Measurements from ENCODE around the gene NUP133.
A peak's percentile ranks its signal among the peaks of the same experiment; 100 is the strongest.
"Not testable (repeated sequence)": the region's sequence is repeated elsewhere in the genome, so short reads cannot be mapped to it uniquely, and the experiment has no call there.

Gene NUP133

GRCh38 chr1:229420224-229420623 lies 87.9 kb downstream of the NUP133 start:
- Histone ChIP-seq H3K9me3 (ENCODE audit: insufficient read depth, low read depth, low read length) (no peaks in the 10 kb centered on the region), H3K4me3 (ENCODE audit: low read length, poor library complexity, severe bottlenecking) (no peak overlapping the region), H3F3A (ENCODE audit: low read depth) (no peaks in the 10 kb centered on the region), H3K9me2 (replicated peaks; ENCODE audit: low read depth, low read length) (no peaks in the 10 kb centered on the region), H3K4me2 (ENCODE audit: low read depth, low read length, poor library complexity, severe bottlenecking) (no peak overlapping the region), H3K79me2 (ENCODE audit: insufficient read depth, low read length) (no peaks in the 10 kb centered on the region), H3K9ac (ENCODE audit: low read depth, low read length, poor library complexity, severe bottlenecking) (no peak overlapping the region), H3K36me3 (ENCODE audit: insufficient read depth, low read length) (no peaks in the 10 kb centered on the region), H2AFZ (ENCODE audit: low read length) (no peak overlapping the region), H3K27me3 (ENCODE audit: insufficient read depth, low read length, poor library complexity, severe bottlenecking) (no peaks in the 10 kb centered on the region), H4K20me1 (ENCODE audit: insufficient read depth, low read length, poor library complexity, severe bottlenecking) (no peaks in the 10 kb centered on the region), H3K4me1 (ENCODE audit: insufficient read depth, low read length, poor library complexity, severe bottlenecking) (no peaks in the 10 kb centered on the region)
- TF ChIP-seq EZH2phosphoT487 (IDR thresholded peaks at IDR 0.05; ENCODE audit: borderline replicate concordance), result no peak
- no peak for TF ChIP-seq CTCF (conservative IDR thresholded peaks at IDR 0.05; ENCODE audit: low read length)

GRCh38 chr1:229418586-229418985 lies 89.6 kb downstream of the NUP133 start:
- H4K20me1 ChIP-seq (ENCODE audit: insufficient read depth, low read length, poor library complexity, severe bottlenecking); H3F3A ChIP-seq (ENCODE audit: low read depth); H2AFZ ChIP-seq (ENCODE audit: low read length); H3K4me3 ChIP-seq (ENCODE audit: low read length, poor library complexity, severe bottlenecking); H3K79me2 ChIP-seq (ENCODE audit: insufficient read depth, low read length); H3K4me2 ChIP-seq (ENCODE audit: low read depth, low read length, poor library complexity, severe bottlenecking); H3K9ac ChIP-seq (ENCODE audit: low read depth, low read length, poor library complexity, severe bottlenecking); H3K9me2 ChIP-seq (replicated peaks; ENCODE audit: low read depth, low read length); H3K36me3 ChIP-seq (ENCODE audit: insufficient read depth, low read length); H3K9me3 ChIP-seq (ENCODE audit: insufficient read depth, low read depth, low read length); H3K4me1 ChIP-seq (ENCODE audit: insufficient read depth, low read length, poor library complexity, severe bottlenecking); H3K27me3 ChIP-seq (ENCODE audit: insufficient read depth, low read length, poor library complexity, severe bottlenecking): not testable (repeated sequence)

GRCh38 chr1:229412810-229413209 lies 95.3 kb downstream of the NUP133 start:
- not testable (repeated sequence) for H3K4me3 ChIP-seq (ENCODE audit: low read length, poor library complexity, severe bottlenecking); H3K4me1 ChIP-seq (ENCODE audit: insufficient read depth, low read length, poor library complexity, severe bottlenecking); H3K9me3 ChIP-seq (ENCODE audit: insufficient read depth, low read depth, low read length); H4K20me1 ChIP-seq (ENCODE audit: insufficient read depth, low read length, poor library complexity, severe bottlenecking); H2AFZ ChIP-seq (ENCODE audit: low read length); H3K79me2 ChIP-seq (ENCODE audit: insufficient read depth, low read length); H3K27me3 ChIP-seq (ENCODE audit: insufficient read depth, low read length, poor library complexity, severe bottlenecking); H3K36me3 ChIP-seq (ENCODE audit: insufficient read depth, low read length); H3K4me2 ChIP-seq (ENCODE audit: low read depth, low read length, poor library complexity, severe bottlenecking); H3F3A ChIP-seq (ENCODE audit: low read depth); H3K9me2 ChIP-seq (replicated peaks; ENCODE audit: low read depth, low read length); H3K9ac ChIP-seq (ENCODE audit: low read depth, low read length, poor library complexity, severe bottlenecking)

- no peaks in the 10 kb centered on the region for H3K9me2 ChIP-seq (replicated peaks; ENCODE audit: low read depth, low read length)
- no peak overlapping the region for H3K4me3 ChIP-seq (ENCODE audit: low read length, poor library complexity, severe bottlenecking)
- no peak overlapping the region for H3K9ac ChIP-seq (ENCODE audit: low read depth, low read length, poor library complexity, severe bottlenecking)
- 0 out of 2 replicates have a peak overlapping the region, but pooled peaks have one; percentile 2 for H2AFZ ChIP-seq (ENCODE audit: low read length)
- no peaks in the 10 kb centered on the region for H3K36me3 ChIP-seq (ENCODE audit: insufficient read depth, low read length)
- no peaks in the 10 kb centered on the region for H4K20me1 ChIP-seq (ENCODE audit: insufficient read depth, low read length, poor library complexity, severe bottlenecking)
- no peaks in the 10 kb centered on the region for H3F3A ChIP-seq (ENCODE audit: low read depth)
- H3K27me3 ChIP-seq (ENCODE audit: insufficient read depth, low read length, poor library complexity, severe bottlenecking), result no peaks in the 10 kb centered on the region
- no peak overlapping the region for H3K4me2 ChIP-seq (ENCODE audit: low read depth, low read length, poor library complexity, severe bottlenecking)
- H3K4me1 ChIP-seq (ENCODE audit: insufficient read depth, low read length, poor library complexity, severe bottlenecking), result peaks cover 6% of the 10 kb centered on the region
- no peak for TF ChIP-seq EZH2phosphoT487 (IDR thresholded peaks at IDR 0.05; ENCODE audit: borderline replicate concordance)
- no peak for TF ChIP-seq CTCF (conservative IDR thresholded peaks at IDR 0.05; ENCODE audit: low read length)
- H3K9me3 ChIP-seq (ENCODE audit: insufficient read depth, low read depth, low read length), result no peaks in the 10 kb centered on the region
- no peaks in the 10 kb centered on the region for H3K79me2 ChIP-seq (ENCODE audit: insufficient read depth, low read length)
These were observed 96.1 kb downstream of the NUP133 start for GRCh38 chr1:229412056-229412455.
